HG02642 (cell line): ENCODE data around the gene MYLK.
"Not testable (repeated sequence)": the region's sequence is repeated elsewhere in the genome, so short reads cannot be mapped to it uniquely, and the experiment has no call there.

ENCODE experiments used
- ATAC-seq: cut with Tn5 transposase; IDR thresholded peaks from one replicate; pipeline ENCODE4 v1.9.1; 2021; ENCODE audit warnings: mild to moderate bottlenecking; ENCODE audit not compliant: unreplicated experiment, poor library complexity

The MYLK gene

GRCh38 chr3:123758081-123758564 lies 126.0 kb downstream of the MYLK start:
- no peak for ATAC-seq

DNA sequence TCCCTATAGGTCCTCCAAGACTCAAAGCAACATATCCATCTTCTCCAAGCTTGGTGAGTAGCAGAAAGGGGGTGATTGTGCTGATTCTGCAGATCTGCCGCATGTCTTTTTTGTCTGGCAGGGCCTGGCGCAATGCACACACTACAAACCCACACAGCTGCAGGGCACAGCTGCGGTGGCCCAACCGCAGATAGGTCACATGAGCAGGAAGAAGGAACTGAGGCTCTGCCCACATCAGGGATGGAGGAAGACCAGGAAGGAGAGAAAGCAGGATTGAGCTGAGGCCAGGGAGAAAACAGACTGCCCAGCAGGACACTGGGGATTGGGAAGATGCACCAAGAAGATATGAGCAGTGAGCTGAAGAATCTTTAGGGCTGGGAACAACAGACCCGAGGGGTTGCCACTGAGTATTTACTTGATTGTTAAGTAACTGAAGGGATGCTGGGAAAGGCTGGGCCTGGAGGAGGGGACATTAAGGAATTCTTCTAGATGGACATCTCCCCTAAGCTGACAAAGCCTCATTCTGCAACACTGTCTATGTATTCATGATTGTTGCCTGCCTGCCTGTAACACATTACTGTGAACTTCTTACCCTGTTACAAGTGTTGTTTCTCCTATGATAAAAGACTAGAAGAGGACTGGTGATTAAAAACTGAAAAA lies 126.7 kb downstream of the MYLK start:
- ATAC-seq = peak; percentile 64

DNA sequence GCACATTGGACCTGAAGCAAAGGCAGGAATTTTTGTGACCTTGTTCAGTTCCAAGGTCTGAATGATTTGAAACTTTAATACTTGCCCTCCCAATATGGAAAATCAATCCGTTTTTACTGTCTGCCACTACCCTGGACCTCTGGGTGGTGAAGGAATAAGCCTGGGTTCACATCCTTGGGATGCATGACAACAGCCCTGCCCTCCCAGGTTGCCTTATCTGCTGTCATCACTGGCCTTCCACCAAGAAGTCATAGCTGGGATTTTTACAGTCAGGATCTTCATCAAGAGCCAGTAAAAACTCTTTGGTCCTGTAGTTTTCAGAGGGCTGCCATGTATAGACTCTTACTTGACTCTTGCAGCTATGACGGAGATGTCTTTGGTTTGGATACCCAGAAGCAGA lies 128.6 kb downstream of the MYLK start:
- no peak for ATAC-seq

- ATAC-seq = no peak
Measured at GRCh38 chr3:123755085-123755484, 129.0 kb downstream of the MYLK start.

GRCh38 chr3:123753286-123753685 lies 130.8 kb downstream of the MYLK start:
- no peak for ATAC-seq

- ATAC-seq = no peak
Measured at GRCh38 chr3:123752228-123752627, 131.9 kb downstream of the MYLK start.

DNA sequence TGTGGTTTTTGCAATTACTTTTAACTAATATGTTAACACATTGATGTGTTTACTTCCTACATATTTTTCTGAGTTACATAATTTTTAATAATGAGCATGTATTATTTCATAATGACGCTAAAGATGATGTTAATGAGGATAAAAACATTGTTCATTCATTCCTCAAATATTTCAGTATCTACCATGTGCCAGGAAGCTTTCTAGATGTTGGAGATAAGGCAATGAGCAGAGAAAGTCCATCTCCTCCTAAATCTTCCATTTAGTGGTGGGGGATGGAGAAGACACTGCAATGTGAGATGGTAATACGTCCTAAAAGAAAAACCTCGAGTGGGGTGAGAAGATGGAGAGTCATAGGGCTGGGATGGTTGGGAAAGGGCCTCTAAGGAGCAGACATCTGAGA lies 132.7 kb downstream of the MYLK start:
- no peak for ATAC-seq

DNA sequence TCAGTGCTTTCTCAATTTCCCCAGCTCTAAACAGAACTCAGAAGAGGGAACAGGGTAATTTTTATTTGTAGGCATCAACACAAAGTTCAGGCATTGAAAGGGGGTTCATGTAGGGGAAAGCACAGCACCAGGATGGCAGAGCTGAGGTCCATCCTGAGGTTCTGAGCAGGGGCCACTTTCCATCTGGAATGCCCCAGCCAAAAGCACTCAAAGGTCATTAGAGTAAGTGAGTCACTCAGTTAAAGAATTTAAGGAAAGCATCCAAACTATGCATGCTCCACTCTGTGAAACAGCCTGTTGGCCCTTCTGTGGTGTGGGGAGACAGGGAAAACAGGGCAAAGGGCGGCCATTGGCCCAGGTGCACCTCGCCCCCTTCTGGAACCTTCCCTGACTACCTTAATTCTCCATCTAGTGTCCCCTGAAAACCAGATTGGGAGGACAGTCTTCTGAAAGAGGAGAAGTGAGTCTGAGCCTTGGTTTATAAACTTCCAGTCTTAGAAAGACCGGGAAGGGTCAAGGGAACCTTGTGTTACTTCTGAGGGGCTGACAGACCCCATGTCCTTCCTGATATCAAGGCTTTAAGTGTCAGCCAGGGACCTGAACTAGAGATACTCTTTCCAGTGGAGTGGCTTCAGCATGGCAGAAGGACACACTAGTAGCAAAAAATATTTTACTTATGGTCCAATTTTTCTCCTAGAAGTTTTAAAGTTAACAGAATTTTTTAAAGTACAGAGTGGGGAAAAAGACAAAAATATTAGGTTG lies 133.3 kb downstream of the MYLK start:
- no peak for ATAC-seq

DNA sequence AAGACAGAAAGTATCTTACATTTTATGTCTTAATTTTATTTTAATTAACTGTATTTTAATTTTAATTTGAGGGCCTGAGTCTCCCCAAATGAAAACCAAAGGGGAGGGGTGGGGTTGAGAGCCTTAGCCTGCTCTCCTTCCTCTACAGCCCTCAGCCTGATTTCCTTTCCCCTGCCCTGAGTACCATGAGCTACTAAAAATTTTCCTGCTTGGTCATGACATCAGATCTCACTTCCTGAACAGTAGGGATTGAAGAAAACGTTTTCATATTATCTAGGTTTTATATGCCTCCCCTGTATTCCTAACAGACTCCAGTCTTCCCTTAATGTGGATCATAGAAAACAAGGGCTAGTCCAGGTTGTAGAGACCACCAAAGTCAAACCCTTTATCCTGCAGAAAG lies 133.9 kb downstream of the MYLK start:
- ATAC-seq = no peak

- no peak for ATAC-seq
Measured at GRCh38 chr3:123749711-123750110, 134.4 kb downstream of the MYLK start.

GRCh38 chr3:123745184-123745855 lies 138.8 kb downstream of the MYLK start:
- ATAC-seq = no peak

GRCh38 chr3:123744064-123744463 lies 140.1 kb downstream of the MYLK start:
- no peak for ATAC-seq

DNA sequence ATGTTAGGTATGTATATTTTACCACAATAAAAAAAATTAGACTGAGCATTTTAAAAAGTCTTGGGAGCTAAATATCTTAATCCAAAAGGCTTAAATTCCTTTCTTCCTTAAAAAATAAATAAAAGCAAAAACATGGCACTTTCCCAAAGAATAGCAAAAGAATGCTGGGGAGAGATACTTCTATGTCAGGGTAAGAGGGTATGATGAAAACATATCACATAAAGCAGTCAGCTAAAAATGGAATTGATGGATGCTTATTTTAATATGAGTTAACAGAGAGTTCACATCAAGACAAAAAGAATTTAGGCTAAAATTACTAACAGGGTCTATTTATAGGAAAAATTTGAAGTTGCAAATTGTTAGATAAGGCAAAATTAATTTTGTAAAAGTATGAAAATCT lies 141.0 kb downstream of the MYLK start:
- no peak for ATAC-seq

GRCh38 chr3:123741041-123741511 lies 143.1 kb downstream of the MYLK start:
- no peak for ATAC-seq

- no peak for ATAC-seq
Measured at GRCh38 chr3:123740391-123740822, 143.7 kb downstream of the MYLK start.

- ATAC-seq = no peak
Measured at GRCh38 chr3:123739754-123740153, 144.4 kb downstream of the MYLK start.

DNA sequence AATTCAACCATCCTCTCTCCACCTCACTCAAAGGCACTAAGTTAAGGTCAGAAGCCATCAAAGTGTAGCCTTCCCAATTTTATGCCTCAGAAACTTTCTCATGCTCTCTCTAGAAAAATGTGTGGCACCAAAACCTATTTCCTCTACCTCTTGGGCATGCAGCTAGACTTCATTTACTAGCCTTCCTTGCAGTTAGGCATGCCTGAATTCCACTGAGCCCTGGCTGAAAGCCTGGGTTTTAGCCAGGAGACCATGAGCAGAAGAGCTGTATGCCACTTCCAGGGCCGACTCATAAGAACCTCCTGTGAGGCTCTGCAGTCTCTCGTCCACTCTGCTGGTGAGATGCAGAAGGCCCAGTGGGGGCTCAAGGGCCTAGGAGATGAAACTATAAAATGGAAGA lies 145.0 kb downstream of the MYLK start:
- ATAC-seq = no peak

- ATAC-seq = not testable (repeated sequence)
Measured at GRCh38 chr3:123738522-123738921, 145.6 kb downstream of the MYLK start.

- ATAC-seq = no peak
Measured at GRCh38 chr3:123737168-123737567, 147.0 kb downstream of the MYLK start.

DNA sequence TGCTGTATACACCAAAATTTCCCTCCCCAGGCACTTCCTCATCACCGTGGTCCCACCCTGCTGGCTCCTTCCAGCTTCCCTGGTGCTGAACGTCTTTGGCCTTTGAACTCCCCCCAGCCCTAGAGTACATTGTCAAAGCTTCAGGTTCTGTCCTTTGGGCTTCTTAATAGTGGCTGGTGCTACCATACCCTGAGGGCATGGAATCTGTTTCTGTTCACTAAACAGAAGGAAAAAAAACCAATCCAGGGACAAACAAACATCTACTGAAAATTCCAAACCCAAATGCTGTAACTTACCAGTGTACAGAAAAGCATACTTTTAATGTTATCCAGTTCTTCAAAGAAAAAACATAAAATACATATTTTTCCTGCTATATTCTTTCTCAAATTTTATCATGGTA lies 148.7 kb downstream of the MYLK start:
- ATAC-seq = no peak

GRCh38 chr3:123734527-123734902 lies 149.6 kb downstream of the MYLK start:
- ATAC-seq = no peak
